ENCODE measurements around the gene STON1. TPM values are rescaled to one million over a fixed set of nuclear protein-coding genes. Genes with fewer than 3 reads are reported as not detected.

STON1 gene
- total and polyA plus RNA-seq, 2 donors (not counting 3 experiments of a cell fraction or from before 2014, with no cell fraction given): 6.3 to 12.1 TPM

DNA sequence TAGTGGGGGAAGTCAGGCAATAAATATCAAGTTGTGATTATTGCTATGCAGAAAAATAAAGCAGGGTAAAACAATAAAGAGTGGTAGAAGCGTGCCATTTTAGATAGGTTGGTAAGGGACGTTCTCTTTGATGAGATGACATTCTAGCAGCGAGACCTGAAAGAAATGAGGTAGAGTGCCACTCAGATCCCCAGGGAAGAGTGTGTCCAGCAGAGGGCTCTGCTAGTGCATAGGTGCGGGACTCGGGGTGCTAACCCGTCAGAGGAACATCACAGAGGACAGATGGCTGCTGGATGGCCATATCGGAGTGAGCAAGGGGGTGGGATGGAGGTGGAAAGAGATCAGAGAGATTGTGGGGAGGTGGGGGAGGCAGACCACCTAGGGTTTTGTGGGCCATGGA is 71.4 kb downstream of the STON1 start:
- BruUV-seq (replicated peaks): no TSS peak
- no peak for FAIRE-seq
- H3K9me3 ChIP-seq (replicated peaks; ENCODE audit: control insufficient read depth, insufficient read depth, low read length): no peaks in the 10 kb centered on the region

More for the DNA sequence above, 71.4 kb downstream of the STON1 start:
- Histone ChIP-seq H4K20me1 (replicated peaks; ENCODE audit: control insufficient read depth, extremely low read depth, insufficient read depth, low read length) (no peaks in the 10 kb centered on the region), H3K79me2 (ENCODE audit: control insufficient read depth, insufficient read depth, low read length) (no peaks in the 10 kb centered on the region), H3K36me3 (ENCODE audit: control insufficient read depth in 2 of 2, extremely low read depth in 1 of 2, insufficient read depth in 2 of 2, low read length in 2 of 2) (no peaks in the 10 kb centered on the region), H3K27me3 (ENCODE audit: control insufficient read depth in 2 of 2, insufficient read depth in 2 of 2, low read length in 2 of 2) (no peaks in the 10 kb centered on the region), H3K9me1 (replicated peaks; ENCODE audit: control insufficient read depth, extremely low read depth, insufficient read depth, low read length) (no peaks in the 10 kb centered on the region), H3K9ac (replicated peaks; ENCODE audit: extremely low read depth, insufficient read depth, low read length) (no peak overlapping the region), H3K4me2 (ENCODE audit: insufficient read depth, low read length) (no peak overlapping the region), H3K4me3 (replicated peaks in 1 of 3; ENCODE audit: insufficient read depth in 1 of 3, low read depth in 1 of 3, low read length in 3 of 3) (no peak overlapping the region), H3K4me1 (ENCODE audit: control insufficient read depth, extremely low read depth, insufficient read depth, low read length) (no peaks in the 10 kb centered on the region), H2AFZ (ENCODE audit: low read depth, low read length) (no peak overlapping the region), H3K27ac (ENCODE audit: insufficient read depth, low read depth, low read length) (no peak overlapping the region)
- TF ChIP-seq, protein P1, sequence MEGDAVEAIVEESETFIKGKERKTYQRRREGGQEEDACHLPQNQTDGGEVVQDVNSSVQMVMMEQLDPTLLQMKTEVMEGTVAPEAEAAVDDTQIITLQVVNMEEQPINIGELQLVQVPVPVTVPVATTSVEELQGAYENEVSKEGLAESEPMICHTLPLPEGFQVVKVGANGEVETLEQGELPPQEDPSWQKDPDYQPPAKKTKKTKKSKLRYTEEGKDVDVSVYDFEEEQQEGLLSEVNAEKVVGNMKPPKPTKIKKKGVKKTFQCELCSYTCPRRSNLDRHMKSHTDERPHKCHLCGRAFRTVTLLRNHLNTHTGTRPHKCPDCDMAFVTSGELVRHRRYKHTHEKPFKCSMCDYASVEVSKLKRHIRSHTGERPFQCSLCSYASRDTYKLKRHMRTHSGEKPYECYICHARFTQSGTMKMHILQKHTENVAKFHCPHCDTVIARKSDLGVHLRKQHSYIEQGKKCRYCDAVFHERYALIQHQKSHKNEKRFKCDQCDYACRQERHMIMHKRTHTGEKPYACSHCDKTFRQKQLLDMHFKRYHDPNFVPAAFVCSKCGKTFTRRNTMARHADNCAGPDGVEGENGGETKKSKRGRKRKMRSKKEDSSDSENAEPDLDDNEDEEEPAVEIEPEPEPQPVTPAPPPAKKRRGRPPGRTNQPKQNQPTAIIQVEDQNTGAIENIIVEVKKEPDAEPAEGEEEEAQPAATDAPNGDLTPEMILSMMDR (IDR thresholded peaks at IDR 0.05; ENCODE audit: extremely low read depth in 1 of 2, insufficient read depth in 1 of 2, low read depth in 1 of 2, low read length in 2 of 2): peak; percentile 23 to 25
- TF ChIP-seq, protein P2, sequence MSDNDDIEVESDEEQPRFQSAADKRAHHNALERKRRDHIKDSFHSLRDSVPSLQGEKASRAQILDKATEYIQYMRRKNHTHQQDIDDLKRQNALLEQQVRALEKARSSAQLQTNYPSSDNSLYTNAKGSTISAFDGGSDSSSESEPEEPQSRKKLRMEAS (IDR thresholded peaks at IDR 0.05; ENCODE audit: insufficient read depth, insufficient read length): no peak
- TF ChIP-seq GATA2 (IDR thresholded peaks at IDR 0.05; ENCODE audit: insufficient read depth, insufficient read length, low read depth, low read length) (no peak), JUN (IDR thresholded peaks at IDR 0.05; ENCODE audit: borderline replicate concordance, insufficient read depth, insufficient read length, low read depth) (no peak), FOS (IDR thresholded peaks at IDR 0.05; ENCODE audit: borderline replicate concordance, insufficient read depth, low read length) (no peak)
- dilution Hi-C loops (cut with MboI; ENCODE audit: extremely low pct_ligation_motif_present, low sequenced_read_pairs) (no loop called here), intact Hi-C loops (cut with micrococcal nuclease) (loop anchor here (5.0 kb wide), 1 partner anchor 1891 kb away; no protein-coding TSS in a partner anchor)
- POLR2A ChIA-PET: no interaction called here
- DNase-seq (ENCODE audit: low read depth, low spot score): no peak
- CTCF ChIA-PET: interaction anchor here (1.6 to 2.8 kb wide), 2 partner anchors 10 to 1801 kb away, joined by 6 to 36 read pairs; no protein-coding TSS in a partner anchor

All from endothelial cell of umbilical vein (primary cell).